Activated CD4-positive, alpha-beta T cell treated with anti-CD3 and anti-CD28 coated beads, Interleukin-2, amount 50 U/mL, for 1 hour (primary cell): ENCODE results near the gene ENPEP.
"Not testable (repeated sequence)": the region's sequence is repeated elsewhere in the genome, so short reads cannot be mapped to it uniquely, and the experiment has no call there.

ENCODE experiments used
- DNase-seq: peaks from one replicate; pipeline ENCODE4 v3.0.0-alpha.2; 2020

Gene ENPEP, protein sequence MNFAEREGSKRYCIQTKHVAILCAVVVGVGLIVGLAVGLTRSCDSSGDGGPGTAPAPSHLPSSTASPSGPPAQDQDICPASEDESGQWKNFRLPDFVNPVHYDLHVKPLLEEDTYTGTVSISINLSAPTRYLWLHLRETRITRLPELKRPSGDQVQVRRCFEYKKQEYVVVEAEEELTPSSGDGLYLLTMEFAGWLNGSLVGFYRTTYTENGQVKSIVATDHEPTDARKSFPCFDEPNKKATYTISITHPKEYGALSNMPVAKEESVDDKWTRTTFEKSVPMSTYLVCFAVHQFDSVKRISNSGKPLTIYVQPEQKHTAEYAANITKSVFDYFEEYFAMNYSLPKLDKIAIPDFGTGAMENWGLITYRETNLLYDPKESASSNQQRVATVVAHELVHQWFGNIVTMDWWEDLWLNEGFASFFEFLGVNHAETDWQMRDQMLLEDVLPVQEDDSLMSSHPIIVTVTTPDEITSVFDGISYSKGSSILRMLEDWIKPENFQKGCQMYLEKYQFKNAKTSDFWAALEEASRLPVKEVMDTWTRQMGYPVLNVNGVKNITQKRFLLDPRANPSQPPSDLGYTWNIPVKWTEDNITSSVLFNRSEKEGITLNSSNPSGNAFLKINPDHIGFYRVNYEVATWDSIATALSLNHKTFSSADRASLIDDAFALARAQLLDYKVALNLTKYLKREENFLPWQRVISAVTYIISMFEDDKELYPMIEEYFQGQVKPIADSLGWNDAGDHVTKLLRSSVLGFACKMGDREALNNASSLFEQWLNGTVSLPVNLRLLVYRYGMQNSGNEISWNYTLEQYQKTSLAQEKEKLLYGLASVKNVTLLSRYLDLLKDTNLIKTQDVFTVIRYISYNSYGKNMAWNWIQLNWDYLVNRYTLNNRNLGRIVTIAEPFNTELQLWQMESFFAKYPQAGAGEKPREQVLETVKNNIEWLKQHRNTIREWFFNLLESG

DNA sequence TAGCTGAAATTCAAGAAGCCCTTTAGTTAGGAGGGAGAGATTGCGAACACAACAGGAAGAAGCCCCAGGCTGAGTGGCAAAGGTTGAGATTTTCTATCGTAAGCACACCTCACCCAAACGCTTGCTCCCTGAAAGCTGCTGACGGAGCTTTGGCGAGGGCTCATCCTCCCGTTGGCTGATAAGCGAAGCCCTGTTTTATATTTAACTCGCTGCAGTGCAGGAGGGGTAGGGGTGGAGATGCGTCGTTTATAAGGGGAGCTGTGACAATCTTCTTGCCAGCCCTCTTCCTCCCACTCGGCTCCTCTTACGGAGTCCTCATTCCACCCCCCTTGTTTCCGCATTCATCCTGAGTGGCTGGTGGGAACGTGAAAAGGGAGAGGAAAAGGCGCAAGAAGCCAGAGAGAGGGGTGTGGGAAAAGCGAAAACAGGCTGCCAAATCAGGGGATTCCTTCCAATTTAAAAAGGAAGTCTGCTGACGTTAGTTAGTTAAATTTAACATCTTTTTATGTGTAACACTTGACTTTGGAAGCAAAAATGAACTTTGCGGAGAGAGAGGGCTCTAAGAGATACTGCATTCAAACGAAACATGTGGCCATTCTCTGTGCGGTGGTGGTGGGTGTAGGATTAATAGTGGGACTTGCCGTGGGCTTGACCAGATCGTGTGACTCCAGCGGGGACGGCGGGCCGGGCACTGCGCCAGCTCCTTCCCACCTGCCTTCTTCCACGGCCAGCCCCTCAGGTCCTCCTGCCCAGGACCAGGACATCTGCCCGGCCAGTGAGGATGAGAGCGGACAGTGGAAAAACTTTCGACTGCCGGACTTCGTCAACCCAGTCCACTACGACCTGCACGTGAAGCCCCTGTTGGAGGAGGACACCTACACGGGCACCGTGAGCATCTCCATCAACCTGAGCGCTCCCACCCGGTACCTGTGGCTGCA, at the start of gene ENPEP:
TSS of gene ENPEP (plus strand) at position 275 of the 938 bp plus-strand sequence. CDS start at position 535, 260 bp downstream.
- DNase-seq: no peak

DNA sequence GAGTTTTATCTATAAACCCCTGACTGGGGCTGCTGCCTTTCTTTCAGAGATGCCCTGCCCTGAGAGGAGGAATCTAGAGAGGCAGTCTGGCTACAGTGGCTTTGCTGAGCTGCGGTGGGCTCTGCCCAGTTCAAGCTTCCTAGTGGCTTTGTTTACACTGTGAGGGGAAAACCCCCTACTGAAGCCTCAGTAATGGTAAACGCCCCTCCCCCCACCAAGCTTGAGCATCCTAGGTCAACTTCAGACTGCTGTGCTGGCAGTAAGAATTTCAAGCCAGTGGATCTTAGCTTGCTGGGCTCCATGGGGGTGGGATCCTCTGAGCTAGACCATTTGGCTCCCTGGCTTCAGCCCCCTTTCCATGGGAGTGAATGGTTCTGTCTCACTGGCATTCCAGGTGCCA, 44.1 kb upstream of the ENPEP start:
- DNase-seq: not testable (repeated sequence)

DNA sequence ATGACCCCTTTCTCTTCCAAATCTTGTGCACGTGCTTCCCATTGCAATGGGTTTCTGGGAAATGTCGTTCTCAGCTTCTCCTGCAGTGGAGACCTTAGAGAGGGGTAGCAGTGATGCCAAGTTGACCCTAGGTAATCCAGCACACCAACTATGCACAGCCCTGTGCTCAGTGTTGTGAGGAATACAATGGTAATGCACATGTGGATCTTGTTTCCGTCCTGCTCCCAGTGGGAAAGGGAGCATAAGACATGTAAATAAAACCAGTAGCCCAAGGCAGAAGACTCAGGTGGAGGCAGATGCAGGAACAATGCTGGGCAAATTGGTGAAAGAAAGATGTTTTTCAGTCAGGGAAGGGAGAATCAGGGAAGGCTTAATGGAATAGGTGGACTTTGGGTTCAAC, 38.7 kb upstream of the ENPEP start:
- DNase-seq: not testable (repeated sequence)

DNA sequence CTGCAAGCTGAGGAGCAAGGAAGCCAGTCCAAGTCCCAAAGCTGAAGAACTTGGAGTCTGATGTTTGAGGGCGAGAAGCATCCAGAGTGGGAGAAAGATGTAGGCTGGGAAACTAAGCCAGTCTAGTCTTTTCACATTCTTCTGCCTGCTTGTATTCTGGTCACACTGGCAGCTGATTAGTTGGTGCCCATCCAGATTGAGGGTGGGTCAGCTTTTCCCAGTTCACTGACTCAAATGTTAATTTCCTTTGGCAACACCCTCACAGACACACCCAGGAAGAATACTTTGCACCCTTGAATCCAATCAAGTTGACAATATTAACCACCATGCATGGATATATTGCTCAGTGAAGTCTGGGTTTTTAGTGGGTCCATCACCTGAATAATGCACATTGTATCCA, 36.7 kb upstream of the ENPEP start:
- not testable (repeated sequence) for DNase-seq

DNA sequence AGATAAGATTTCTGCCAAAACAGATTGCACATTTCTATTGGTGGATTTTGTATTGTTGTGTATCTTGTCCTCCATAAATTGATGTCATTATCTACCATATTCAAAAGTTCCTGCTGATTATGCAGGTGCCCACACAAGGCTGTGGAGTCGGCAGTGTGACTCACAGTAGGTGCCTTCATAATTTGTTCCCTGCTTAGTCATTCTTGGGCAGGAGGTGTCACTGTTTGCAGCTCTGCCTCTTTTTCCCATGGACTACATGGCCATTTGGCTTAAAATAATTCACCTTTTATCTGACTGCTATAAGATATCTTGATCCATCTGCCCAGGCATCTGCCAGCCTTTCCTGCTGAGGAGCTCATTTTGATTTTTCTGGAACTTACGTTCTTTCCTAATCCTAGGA, 33.6 kb upstream of the ENPEP start:
- DNase-seq: no peak

DNA sequence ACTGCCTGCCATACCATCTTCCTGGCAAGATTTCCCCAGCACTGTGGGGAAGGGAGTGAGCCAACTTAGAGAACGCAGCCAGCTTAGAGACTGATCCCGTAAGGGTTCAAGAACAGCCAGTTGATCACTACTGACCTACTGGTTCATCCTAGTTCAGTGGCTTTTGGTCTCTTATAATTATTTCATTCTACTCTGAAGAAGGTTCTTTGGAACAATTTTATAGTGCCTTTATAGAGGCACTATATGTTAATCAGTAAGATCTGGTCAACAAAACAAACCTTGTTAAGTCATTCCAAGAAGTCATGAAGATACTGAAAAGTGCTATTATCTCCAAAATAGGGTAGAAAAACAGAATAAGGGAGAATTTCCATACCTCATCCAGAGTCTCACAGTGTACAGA, 33.2 kb upstream of the ENPEP start:
- no peak for DNase-seq

DNA sequence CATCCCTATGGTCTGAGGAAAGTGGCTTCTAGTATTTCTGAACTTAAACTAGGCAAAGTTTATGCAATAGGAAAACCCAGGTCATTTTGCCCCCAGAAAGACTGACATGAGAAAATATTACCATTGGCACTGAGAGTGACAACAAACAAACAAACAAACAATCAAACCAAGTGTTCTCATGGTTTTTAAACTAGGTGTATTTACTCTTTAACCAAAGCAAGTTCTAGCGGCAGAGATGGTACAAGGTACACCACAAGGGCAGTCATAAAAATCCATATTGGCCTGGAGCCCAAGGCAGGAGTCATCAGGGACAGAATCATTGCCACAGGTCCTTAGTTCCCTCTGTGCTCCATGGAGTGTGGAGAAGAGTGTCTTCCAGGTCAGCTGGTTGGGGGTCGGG, 26.0 kb upstream of the ENPEP start:
- DNase-seq: no peak

DNA sequence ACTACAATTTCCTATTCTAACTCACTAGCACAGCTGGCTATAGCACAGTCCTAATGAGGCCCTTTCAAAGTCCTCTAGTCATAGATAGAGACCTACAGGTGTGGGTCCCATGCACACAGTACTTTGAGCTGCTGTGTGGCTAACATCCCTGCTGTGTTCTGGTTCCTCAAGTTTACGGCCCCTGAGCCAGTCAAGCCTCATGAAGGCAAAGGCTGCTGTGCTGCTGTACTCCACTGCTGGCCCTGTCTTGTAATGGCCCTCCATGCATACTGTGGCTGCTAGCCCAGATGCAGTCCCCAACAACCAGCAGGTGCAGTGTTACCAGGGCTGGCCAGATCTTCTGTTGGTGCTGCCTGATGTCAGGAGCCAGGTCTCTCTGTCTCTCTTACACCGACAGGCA, 23.4 kb upstream of the ENPEP start:
- DNase-seq: no peak

DNA sequence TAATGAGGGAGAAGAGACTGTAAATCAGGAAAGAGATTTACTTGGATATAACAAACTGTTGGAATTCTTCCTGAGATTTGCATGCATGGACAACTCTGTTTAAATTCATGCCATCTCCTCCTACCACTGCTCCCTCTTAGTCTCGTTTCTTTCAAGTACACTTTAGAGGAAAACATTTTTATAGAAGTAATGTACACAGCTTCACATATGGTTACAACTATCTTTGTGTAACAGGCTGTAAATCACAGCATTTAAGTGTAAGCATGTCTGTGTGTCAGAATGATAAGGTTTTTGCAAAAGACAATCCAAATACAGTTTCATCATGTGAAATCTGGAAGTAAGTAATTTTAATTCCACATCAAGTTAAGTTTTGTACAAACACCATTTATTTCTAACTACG, 21.5 kb upstream of the ENPEP start:
- no peak for DNase-seq

DNA sequence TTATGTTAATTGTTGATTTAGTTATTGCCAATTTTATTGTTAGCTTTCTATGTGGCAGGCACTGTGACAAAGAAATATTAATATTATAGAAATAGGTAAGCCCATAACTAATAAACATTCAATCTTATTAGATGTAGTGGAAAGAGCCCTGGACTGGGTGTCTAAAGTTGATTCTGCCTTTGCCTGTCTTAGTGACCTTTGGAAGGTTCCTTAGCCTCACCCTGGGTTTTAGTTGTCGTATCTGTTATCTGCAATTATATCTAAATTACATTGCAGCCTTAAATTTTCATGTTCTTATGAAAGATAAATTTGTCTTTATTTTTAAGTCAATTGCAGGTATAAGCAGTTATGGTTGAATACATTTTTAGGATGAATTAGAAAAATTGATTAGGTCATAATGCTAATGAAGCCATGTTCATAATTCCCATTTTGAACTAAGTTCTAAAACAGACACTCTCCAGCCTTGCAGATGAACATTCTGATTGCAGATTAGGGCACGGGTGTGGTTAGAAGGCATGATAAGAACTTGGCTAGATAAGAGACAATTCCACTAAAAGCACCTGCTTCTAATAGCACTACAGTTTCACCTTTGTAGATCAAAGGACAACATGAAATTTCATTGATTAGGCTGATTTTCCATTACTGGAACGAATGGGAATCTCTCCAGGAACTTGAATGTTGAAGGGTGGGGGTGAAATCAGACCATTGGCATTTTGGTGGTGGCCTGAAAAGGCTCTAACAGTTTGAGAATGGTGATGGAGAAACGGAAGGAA, 17.3 kb upstream of the ENPEP start:
- DNase-seq: no peak

DNA sequence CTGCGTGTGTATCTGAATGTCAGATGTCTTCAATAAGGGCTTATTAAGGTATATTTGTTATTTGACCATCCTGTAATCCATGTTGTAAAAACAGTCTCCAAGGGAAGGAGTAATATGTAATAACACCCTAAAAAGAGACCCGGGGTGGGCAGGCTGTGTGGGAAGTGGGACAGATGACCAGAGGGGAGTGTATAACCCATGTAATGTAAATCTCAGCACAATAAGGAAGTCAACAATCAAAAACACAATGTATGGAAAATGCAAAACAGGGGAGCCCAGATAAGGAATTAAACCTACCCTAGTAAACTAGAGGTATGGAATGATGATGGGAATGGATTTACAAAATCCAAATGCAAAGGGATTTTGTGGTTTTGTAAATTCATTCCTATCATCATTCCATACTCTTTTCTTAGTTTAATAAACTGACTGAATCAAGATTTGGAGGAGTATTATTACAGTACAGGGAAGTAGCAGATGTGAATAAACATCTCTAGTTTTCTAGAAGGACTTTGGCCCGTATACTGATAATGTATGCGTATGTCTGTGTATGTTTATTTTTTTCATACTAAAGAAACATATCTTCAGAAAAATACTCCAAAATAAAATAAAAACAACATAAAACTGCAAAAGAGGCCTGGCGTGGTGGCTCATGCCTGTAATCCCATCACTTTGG, 15.7 kb upstream of the ENPEP start:
- no peak for DNase-seq

DNA sequence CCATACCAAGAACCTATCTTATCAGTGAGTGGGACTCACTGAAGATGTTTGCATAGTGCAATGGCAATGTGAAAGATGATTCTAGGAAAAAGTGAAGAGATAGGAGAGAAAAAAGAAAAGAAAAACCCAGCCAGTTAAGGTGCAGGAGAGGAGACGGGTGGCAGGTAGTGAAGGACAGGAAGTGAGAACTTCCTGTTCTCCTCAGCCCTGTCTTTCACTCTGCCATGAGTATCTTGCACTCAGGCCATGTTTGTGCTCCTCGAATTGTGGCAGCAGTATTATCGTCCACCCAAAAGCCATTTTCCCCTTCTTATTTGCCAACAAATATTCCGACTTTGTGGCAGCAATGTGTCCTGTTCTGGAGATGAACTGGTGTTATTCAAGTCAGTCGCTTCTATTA, 8.6 kb upstream of the ENPEP start:
- DNase-seq: no peak

DNA sequence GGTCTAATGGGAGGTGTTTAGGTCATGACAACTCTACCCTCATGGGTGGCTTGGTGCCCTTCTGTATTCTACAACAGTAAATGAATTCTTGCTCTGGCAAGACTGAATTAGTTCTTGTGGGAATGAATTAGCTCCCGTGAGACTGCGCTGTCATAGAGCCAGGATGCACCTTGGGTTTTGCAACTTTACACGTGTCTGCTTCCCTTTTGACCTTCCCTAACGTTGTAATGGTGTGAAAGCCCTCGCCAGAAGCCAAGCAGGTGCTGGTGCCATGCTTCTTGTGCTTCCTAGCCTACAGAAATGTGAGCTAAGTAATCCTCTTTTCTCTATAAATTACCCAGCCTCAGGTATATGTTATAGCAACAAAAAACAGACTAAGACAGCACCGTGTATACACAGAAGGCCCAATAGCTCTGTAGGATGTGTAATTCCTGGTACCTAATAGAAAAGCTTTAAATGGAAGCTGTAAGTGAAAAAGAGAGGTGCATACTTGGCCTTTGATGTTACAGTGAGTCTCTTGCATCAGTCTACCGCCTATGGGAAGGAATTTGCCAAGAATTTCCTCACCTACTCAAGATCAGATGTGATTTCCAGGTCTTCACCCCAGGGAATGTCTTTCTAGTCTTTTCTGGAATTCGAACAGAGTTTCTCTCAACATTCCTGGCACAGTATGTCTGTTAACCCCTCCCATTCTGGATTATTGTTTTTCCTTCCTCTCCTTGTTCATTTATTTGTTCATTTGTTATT, 3.2 kb upstream of the ENPEP start:
- DNase-seq: no peak

DNA sequence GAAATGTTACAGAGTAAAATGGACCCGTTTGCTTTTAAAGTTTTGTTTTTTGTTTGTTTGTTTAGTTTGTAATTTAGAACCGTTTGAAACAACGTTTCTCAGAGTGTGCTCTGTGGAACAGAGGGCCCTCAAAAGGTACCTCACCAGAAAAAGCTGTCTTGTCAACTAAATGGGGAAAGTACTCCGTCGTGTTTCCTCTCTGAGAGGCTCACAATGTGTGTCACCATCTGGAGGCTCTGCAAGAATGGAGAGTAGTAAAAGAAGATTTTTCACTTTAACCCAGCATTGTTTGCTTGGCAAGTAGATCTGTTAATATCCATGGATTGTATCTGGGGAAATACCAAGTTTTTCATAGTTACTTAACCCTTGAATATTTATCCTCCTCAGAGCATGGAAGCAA, 1.5 kb upstream of the ENPEP start:
- DNase-seq: no peak

DNA sequence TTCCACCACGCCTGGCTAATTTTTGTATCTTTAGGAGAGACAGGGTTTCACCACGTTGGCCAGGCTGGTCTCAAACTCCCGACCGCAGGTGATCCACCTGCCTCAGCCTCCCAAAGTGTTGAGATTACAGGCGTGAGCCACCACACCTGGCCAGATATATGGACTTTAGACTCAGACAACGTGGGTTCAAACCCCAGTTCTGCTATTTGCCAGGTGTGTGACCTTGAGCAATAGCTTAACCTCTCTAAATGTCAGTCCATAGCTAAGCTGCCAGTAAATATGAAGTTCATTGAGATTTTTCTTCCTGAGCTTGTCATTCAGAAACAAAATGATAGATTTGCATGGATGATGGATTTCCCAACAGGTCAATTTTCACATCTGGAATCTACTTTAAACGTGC, 875 bp upstream of the ENPEP start:
- DNase-seq: not testable (repeated sequence)

DNA sequence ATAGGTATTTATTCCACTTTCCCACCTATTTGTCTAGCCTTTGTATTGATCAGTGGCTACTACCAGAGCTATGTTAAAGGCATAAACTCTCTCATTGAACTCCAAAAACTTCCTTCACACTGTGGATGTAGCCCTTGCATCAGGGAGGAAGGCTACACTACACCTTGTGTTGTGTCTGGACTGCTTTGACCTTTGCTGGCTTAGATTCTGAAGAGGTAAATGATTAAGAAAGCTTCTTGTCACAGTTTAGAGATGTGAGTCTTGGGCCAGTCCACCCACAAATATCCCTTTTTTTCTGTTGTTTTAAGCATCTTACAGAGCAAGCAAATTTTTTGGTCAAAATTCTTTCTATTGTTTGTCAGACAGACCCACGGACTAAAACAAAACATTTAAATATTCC, 1.9 kb downstream of the ENPEP start:
- DNase-seq: no peak

DNA sequence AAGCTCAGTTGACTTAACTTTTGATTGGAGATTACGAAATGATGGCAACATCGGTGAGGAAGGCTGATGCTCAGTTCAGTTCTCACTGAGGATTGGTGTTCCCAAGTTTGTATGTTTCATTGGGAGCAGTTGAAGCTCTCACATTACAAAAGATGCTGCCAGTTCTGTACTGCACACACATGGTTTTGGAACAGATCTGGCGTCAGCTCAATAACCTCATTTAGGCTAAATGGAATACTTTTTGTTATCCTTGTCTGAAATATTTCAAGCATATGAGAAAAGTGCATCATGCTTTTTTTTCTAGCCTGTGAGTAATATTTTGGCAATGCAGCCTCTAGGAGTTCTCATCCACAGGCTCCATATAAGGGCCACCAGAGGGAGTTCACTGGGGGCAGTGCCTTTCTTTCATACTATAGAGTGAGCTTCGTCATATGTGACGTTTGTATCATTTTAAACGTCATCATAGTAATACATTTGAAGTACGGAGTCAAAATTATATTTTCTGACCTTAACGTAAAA, 4.1 kb downstream of the ENPEP start:
- DNase-seq: no peak

DNA sequence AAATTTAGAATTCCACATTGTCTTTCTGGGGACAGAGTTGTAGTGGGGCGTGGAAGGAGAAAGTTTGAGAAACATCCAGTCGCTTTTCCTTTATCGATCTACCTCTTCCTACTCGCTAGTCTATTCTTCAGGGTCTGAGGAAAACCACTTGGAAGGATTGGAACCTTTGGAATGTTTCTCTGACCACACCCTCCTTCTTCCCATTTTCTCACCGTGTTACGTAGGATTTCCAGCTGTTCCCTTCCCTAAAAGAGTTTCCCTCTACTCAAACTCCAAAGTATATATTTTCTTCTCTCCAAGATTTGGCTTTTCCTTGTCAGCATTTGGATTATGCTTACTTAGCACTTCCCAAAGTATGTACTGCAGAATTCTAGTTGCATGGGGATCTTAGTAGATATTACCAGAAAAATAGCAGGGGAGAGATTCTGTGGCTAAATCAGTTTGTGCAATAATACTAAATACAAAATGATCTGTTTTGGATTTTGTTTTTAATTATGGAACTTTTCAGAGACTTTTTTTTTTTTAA, 4.9 kb downstream of the ENPEP start:
- no peak for DNase-seq

DNA sequence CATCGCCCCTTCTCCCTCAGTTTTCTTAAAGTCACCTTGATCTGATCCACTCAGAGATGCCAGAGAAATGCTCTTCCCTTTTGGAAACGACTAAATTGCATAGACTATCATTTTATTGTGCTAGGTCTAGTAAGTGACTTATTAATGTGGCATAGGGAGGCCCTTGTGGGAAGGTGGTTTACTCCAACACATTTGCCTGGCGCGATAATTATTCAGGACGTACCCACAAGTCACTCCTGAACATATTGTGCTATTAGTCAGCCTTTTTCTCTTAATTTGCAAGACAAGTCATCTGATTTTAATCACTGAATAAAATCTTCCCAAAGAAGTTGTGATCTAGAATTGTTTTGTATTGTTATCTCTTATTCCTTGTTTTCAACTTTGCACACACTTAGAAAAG, 7.6 kb downstream of the ENPEP start:
- DNase-seq: no peak

DNA sequence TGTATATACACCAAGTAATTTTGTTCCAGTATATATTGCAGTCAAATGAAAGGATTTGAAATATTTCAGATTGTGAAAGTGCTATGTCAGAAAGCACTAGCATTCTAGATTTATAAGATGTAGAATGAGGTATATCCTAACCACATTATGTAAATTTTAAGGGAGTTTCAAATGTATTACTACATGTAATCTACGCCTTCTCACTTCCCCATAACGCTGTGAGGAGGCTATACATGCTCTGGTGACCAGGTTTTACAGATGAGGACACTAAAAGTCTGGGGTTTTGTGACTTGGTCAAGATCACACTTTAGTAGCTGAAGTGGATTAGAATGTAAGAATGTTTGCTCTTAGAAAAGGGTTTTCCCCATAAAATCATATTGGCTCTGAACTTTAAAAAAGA, 8.1 kb downstream of the ENPEP start:
- no peak for DNase-seq
